ENCODE measurements around the gene NANS. TPM values are rescaled to one million over a fixed set of nuclear protein-coding genes. Genes with fewer than 3 reads are reported as not detected.

NANS gene
- total and polyA plus RNA-seq, 2 of the 13 experiments (the other 11 are each of a cell fraction or from before 2014, with no cell fraction given): 86.9 to 203 TPM

- no peak for TF ChIP-seq ARID2 (CRISPR knock-in tag; IDR thresholded peaks at IDR 0.05; ENCODE audit: borderline replicate concordance)
- 0 out of 2 replicates have a peak, but pooled peaks have one; percentile 25 for TF ChIP-seq MIXL1 (CRISPR knock-in tag; IDR thresholded peaks at IDR 0.05)
- TF ChIP-seq, protein P1, sequence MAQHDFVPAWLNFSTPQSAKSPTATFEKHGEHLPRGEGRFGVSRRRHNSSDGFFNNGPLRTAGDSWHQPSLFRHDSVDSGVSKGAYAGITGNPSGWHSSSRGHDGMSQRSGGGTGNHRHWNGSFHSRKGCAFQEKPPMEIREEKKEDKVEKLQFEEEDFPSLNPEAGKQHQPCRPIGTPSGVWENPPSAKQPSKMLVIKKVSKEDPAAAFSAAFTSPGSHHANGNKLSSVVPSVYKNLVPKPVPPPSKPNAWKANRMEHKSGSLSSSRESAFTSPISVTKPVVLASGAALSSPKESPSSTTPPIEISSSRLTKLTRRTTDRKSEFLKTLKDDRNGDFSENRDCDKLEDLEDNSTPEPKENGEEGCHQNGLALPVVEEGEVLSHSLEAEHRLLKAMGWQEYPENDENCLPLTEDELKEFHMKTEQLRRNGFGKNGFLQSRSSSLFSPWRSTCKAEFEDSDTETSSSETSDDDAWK (CRISPR knock-in tag; IDR thresholded peaks at IDR 0.05): no peak
- no peak for TF ChIP-seq ZNF274 (CRISPR knock-in tag; IDR thresholded peaks at IDR 0.05)
- no peak for TF ChIP-seq TCF12 (IDR thresholded peaks at IDR 0.05)
- TF ChIP-seq TCF12 (CRISPR knock-in tag; IDR thresholded peaks at IDR 0.05): no peak
- TF ChIP-seq SAP130 (CRISPR knock-in tag; IDR thresholded peaks at IDR 0.05; ENCODE audit: low read depth): no peak
- no peak for TF ChIP-seq ZNF616 (CRISPR knock-in tag; IDR thresholded peaks at IDR 0.05; ENCODE audit: low read depth)
- no peak for TF ChIP-seq GLI4 (CRISPR knock-in tag; IDR thresholded peaks at IDR 0.05; ENCODE audit: borderline replicate concordance)
- no peak for TF ChIP-seq ZNF598 (CRISPR knock-in tag; IDR thresholded peaks at IDR 0.05; ENCODE audit: borderline replicate concordance)
- TF ChIP-seq BCL3 (CRISPR knock-in tag; IDR thresholded peaks at IDR 0.05): no peak
- no peak for TF ChIP-seq HMG20B (CRISPR knock-in tag; conservative IDR thresholded peaks at IDR 0.05)
- TF ChIP-seq EEA1 (CRISPR knock-in tag; IDR thresholded peaks at IDR 0.05; ENCODE audit: borderline replicate concordance): no peak
- no peak for TF ChIP-seq ZNF503 (CRISPR knock-in tag; IDR thresholded peaks at IDR 0.05)
- TF ChIP-seq HMGA1 (CRISPR knock-in tag; conservative IDR thresholded peaks at IDR 0.05): no peak
- no peak for TF ChIP-seq JUN (CRISPR knock-in tag; IDR thresholded peaks at IDR 0.05)
- TF ChIP-seq ZNF10 (CRISPR knock-in tag; IDR thresholded peaks at IDR 0.05; ENCODE audit: borderline replicate concordance, low read depth): no peak
- TF ChIP-seq XRCC5 (optimal IDR thresholded peaks at IDR 0.05; ENCODE audit: low read length): peak; percentile 63
- no peak for TF ChIP-seq ZKSCAN5 (CRISPR knock-in tag; IDR thresholded peaks at IDR 0.05)
- no peak for TF ChIP-seq FOXK1 (CRISPR knock-in tag; IDR thresholded peaks at IDR 0.05; ENCODE audit: borderline replicate concordance, low read depth)
- TF ChIP-seq ZNF124 (CRISPR knock-in tag; IDR thresholded peaks at IDR 0.05): 0 out of 2 replicates have a peak, but pooled peaks have one; percentile 41
- TF ChIP-seq ZNF574 (CRISPR knock-in tag; IDR thresholded peaks at IDR 0.05): 0 out of 2 replicates have a peak, but pooled peaks have one; percentile 38
- TF ChIP-seq ZNF256 (CRISPR knock-in tag; conservative IDR thresholded peaks at IDR 0.05): no peak
Measured at GRCh38 chr9:98074115-98074990, 17.8 kb downstream of the NANS start (continued).

All from HepG2 (cell line).